Stimulated activated naive CD4-positive, alpha-beta T cell treated with Interleukin-2 at 50 U/mL for 16 hours (primary cell): ENCODE measurements around the gene FRMD5.

ENCODE experiments used
- DNase-seq: peaks from one replicate; lab custom pipeline; 2025; lab: John Stamatoyannopoulos, UW

Gene FRMD5

GRCh38 chr15:43975326-43975725 is 219.7 kb downstream of the FRMD5 start:
- no peak for DNase-seq

- no peak for DNase-seq
These were observed 220.2 kb downstream of the FRMD5 start for GRCh38 chr15:43974852-43975251.

GRCh38 chr15:43969802-43970375 is 225.2 kb downstream of the FRMD5 start:
- DNase-seq: no peak

GRCh38 chr15:43968551-43968950 is 226.5 kb downstream of the FRMD5 start:
- DNase-seq: no peak

GRCh38 chr15:43966646-43967045 is 228.4 kb downstream of the FRMD5 start:
- no peak for DNase-seq

GRCh38 chr15:43958861-43959330 is 236.2 kb downstream of the FRMD5 start:
- DNase-seq: no peak

- DNase-seq: no peak
These were observed 237.3 kb downstream of the FRMD5 start for GRCh38 chr15:43957724-43958123.

- no peak for DNase-seq
These were observed 239.9 kb downstream of the FRMD5 start for GRCh38 chr15:43955140-43955539.

- no peak for DNase-seq
These were observed 240.9 kb downstream of the FRMD5 start for GRCh38 chr15:43954181-43954621.

GRCh38 chr15:43953402-43953801 is 241.7 kb downstream of the FRMD5 start:
- no peak for DNase-seq

- DNase-seq: no peak
These were observed 244.5 kb downstream of the FRMD5 start for GRCh38 chr15:43950531-43950930.

GRCh38 chr15:43948691-43949325 is 246.3 kb downstream of the FRMD5 start:
- no peak for DNase-seq

- no peak for DNase-seq
These were observed 251.6 kb downstream of the FRMD5 start for GRCh38 chr15:43943511-43943910.

- no peak for DNase-seq
These were observed 252.9 kb downstream of the FRMD5 start for GRCh38 chr15:43942194-43942593.

- no peak for DNase-seq
These were observed 253.5 kb downstream of the FRMD5 start for GRCh38 chr15:43941555-43941954.

- no peak for DNase-seq
These were observed 254.0 kb downstream of the FRMD5 start for GRCh38 chr15:43941071-43941470.

- no peak for DNase-seq
These were observed 256.0 kb downstream of the FRMD5 start for GRCh38 chr15:43939070-43939469.

- no peak for DNase-seq
These were observed 260.6 kb downstream of the FRMD5 start for GRCh38 chr15:43934480-43934879.

GRCh38 chr15:43932907-43933306 is 262.2 kb downstream of the FRMD5 start:
- no peak for DNase-seq

GRCh38 chr15:43931790-43932435 is 263.2 kb downstream of the FRMD5 start:
- no peak for DNase-seq

- DNase-seq: no peak
These were observed 264.0 kb downstream of the FRMD5 start for GRCh38 chr15:43931119-43931518.

GRCh38 chr15:43930556-43930955 is 264.5 kb downstream of the FRMD5 start:
- DNase-seq: no peak

GRCh38 chr15:43930079-43930478 is 265.0 kb downstream of the FRMD5 start:
- DNase-seq: no peak
